GM04504 (cell line): Measurements from ENCODE around the gene METTL16.

Source experiments
- DNase-seq: peaks from one replicate; pipeline ENCODE4 v3.0.0-alpha.2; 2012; ENCODE audit warnings: low read depth

Gene METTL16

DNA sequence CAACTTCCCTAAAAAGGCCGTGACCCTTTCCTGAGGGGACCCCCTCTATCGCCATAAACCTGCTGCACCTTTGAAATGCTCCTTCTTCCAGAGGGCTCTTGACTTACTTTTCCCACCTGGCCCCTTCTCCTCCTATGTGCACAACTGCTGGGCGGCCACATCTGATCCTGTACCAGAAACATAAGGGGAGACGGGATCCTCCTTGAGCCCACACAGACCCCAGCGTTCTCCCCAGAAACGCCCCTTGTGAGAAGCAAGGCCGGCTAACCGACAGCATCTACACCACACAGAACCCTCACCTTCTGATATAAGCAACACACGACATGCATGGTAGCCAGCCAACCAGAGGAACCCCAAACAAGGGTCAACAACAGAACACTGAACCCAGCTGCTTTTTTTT is 96.6 kb downstream of the METTL16 start:
- no peak for DNase-seq

DNA sequence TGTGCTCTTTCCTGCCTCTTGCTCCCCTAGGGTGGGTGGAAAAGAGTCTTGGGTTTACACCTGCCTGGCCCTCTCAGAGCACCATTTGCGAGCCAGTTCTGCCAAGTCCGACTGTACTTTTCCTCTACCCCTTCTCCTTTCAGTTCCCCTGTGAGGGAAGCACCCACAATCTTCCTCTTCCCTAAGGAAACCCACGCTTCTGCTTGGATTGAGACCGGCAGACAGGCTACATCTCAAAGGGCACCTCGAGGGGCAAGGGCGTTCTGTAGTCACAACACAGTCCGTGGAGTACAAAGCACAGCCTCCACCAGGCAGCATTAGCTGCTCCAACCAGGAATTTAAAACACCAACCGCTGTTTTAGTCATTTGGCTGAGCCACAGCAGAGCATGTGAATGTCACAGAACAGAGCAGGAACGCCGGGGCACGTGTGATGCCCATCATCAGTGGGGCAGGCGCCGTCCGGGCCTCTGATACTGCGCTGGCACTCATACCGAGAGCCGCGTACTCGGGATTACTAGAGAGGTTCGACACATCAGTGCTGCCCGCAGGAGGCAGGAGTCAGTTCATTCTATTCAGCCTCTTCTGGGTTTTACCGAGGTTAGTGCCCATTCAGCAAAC is 97.1 kb downstream of the METTL16 start:
- no peak for DNase-seq

DNA sequence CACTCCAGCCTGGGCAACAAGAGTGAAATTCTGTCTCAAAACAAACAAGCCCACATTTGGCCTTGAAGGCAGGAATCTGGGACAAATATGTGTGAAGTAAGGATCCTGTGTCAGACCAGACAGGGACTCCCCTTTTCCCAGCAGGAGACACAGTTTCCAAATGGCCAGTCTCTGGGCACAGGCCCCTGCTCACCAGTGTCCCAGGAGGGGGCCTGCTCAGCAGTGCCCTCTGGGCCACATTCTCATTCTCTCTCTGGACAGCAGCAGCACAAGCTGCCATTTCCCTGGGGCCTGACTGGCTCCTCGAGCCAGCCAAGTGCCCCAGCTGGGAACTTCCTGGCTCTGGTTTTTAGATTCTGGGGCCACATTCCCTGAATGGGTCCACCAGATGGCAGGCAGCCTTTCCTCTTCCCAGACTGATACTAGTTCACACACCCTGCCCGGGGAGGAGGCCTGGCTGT is 99.1 kb downstream of the METTL16 start:
- peak; percentile 54 for DNase-seq

DNA sequence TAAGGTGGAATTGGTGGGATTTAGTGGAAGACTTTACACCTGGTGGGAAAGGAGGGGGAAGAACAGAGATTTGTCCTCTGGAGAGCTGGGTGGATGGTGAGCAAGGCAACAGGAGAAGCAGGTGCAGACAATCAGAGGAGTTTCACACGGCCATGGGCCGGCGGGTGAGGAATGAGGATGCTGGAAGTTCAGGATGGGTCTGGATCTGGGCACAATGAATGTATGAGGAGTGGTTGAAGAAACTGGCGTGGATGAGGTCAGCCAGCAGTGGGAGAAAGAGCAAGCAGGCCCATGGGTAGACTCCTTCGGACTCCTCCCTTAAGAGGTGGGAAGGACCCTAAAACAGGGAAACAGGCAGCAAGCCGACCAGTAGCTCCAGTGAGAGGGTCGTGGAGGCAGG is 100.7 kb downstream of the METTL16 start:
- DNase-seq, result no peak

DNA sequence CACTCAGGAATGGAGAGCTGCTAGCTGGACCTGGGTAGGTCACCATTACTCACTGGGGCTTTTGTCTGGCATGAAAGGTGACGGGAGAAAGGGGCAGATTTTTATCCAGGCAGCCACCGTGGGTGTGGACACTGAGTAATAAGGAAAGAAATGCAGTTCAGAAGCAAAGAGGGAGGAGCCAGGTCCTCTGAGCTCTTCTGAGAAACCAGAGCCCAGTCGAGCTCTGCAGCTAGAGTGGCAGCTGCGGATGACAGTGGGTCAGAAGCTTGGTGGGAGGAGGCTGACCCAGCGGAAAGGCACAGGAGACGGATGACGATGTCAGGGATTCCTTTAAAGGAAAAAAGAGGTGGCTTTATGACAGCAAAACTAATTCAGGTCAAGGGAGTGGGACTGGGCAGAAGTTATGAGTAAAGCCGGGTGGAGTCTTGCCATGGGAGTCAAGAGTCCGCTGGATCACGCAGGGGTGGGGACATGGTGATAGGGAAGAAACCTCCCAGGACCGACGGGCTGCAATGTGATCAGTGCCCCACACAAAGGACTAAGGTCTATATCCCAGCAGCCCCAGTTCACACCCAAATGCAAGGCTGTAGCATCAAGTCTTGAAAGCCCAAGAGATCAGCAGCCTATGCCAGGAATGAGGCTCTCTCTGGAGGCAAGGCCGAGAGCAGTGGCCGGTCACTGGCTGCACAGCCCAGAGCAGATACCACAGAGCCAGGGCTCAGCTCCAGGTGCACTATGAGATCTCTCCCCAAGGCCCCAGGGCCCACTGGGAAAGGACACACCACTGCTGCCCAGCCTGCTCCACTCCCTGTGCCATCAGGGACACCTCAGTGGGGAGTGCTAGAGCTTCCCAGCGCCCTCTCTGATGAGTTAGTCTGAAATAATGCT is 104.5 kb downstream of the METTL16 start:
- DNase-seq, result peak; percentile 84

DNA sequence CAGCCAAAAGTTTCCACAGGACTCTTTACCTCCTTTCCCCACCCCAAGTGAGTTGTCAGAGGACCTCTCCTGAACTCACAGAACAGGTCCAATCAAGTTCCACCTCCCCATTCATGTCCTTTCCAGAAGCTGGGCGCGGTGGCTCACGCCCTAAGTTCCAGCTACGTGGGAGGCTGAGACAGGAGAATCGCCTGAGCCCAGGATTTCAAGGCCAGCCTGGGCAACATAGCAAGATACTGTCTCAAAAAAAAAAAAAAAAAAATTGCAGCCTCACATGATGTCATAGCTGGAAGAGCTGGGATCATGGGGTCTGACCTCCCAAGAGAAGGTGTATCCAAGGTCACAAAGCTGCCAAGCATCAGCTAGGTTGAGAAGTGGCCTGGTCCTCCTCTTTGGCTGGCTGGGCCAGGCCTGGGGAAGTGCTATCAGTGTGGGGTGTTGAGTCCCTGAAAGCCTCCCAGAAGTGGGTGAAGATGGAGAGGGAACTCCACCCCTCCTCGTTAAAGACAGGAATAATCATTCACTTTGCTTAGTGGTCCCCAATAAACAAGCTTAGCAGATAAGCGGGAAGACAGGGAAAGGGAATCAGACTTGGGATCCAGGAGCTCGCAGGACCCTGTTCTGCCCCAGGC is 105.3 kb downstream of the METTL16 start:
- DNase-seq, result no peak

DNA sequence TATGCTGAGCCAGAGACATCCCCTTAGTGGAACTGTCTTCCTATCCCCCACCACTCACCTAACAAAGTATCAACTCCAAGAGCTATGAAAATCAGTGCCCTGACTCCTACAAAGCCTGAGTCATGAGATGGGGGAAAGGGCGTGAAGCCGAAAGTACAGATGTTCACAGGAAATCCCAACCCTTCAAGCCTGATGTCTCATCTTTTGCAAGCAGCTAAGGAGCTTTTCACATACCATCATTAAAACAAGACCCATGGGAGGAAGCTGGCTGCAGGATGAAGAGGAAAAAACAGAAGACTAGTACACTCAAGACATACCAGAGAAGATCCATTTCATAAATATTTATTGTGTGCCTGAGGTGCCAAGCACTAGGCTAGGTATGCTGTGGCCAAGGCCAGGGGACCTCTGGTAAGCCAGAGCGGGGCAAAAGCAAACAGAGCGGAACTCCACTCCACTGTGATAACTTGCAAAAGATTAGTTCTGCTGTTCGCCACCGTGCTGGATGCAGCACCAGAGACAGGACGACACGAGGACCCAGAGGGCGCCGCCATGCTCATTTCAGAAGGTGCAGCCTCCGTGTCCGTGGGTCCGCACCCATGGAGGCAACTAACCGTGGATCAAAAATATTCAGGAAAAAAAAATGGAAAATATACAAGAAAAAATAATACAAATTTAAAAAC is 106.3 kb downstream of the METTL16 start:
- peak; percentile 94 for DNase-seq

DNA sequence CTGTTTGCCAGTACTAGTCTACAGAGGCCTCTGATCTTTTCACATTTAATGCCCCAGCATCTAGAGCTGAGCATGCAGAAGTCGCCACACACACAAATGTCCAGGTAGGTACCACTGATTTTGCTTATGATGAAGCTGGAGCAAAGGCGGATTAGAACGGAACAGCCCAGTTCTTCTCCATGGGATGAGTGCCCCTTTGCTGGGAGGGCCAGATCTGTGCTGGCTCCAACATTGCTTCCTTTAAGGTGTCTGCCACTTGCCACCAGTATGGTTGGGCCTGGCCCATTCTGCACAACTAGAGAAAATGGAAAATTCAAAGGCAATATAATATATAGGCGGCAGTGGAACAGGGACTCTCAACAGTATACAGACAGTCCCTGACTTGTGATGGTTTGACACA is 108.6 kb downstream of the METTL16 start:
- no peak for DNase-seq

DNA sequence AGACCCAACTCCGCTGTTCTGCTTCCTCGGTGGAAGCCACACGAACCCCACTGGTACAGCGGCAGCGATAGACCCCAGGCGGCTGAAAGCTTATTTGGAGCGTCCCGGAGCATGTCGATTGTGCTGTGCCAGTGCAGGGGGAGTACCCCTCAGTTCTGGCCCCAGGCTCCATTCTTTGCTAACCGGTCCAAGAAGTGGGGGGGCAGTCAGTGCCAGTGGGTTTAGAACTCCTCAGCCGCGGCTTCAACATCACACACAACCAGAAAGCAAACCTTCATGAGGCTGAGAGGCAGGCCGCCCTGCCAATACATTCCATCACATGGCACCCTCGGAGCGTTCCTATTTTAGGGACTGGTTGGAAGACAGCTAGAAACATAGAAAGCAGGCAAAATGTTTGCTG is 109.1 kb downstream of the METTL16 start:
- no peak for DNase-seq

DNA sequence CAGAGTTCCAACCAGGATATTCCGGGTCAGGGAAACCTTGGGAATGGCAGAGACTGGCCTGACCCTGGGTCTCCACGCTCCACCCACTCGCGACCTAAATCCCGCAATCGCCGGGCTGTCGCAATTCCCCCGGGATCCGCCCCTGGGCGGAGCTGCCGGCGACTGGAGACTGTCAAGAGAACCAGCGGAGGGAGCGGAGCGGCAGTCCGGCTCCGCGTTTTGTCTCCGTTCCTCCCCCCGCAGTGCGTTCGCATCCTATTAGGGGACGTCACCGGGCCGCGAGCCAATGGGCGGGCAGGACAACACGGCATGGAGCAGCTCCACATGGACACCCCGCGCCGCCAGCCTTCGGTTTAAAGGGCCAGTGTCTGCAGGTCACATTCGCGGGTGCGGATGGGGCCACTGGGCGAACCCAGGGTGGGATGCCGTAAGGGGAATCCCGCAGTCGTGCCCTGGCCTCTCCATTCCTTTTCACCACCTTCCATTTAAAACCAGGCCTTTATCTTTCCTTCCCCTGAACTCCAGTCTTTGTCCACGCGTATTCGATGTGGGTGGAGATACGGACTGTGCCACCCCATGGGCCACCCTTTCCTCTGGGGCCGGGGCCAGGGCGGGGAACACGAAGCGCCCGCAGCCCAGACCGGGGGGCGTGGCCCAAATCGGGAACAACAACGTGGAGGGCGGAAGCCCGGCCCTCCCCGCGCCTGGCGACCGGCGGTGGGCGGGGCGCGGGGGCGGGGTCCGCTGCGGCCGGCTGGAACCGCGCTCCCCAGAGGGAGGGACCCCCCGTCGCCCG is 110.1 kb downstream of the METTL16 start:
- DNase-seq, result peak; percentile 99

DNA sequence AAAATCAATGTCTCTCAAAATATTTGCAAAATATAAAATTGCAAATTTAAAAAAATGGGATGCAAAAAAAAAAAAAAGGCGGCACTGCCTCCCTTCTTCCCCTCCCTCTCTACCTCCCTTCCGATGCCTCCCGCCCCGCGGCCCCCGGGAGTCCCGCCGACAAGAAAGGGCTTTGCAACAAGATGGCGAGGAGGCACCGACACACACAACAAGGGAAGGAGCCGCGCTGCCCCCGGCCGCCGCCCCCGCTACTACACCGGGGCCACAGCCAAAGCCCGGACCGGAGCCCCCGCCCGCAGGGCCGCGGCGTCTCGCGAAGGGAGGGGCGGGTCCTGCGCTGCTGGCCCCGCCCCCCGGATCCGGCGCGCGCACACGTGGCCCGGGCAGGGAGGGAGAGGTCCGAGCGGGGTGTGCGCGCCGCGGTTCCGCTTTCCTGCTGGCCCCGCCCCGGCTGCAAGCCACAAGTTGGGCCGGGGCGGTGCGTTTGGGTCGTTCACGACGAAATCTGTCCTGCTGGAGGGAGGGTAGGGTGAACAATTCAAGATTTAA is 110.7 kb downstream of the METTL16 start, which contains the start of gene MNT:
Gene MNT, minus strand, starts transcription at position 184 of the 549 bp plus-strand sequence. CDS start 348 bp downstream, outside the sequence.
- peak; percentile 92 for DNase-seq

DNA sequence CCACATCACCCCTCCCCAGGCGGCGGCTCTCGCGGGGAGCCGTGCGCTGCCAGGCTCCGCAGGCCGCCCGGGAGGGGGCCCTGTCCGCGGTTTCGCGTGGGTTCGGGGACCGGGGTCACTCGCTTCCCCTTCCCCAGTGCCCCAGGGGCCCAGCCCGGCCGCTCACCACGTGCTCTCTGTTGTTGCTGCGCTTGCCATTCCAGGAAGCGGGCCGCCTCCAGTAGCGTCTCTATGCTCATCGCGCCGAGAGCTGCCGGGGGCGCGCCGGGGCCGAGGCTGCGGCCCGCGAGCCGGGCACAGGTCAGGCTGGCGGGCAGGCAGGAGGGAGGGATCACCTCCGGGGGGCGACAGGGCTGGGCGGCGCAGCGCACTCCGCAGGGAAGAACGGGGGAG is 111.2 kb downstream of the METTL16 start:
- no peak for DNase-seq

DNA sequence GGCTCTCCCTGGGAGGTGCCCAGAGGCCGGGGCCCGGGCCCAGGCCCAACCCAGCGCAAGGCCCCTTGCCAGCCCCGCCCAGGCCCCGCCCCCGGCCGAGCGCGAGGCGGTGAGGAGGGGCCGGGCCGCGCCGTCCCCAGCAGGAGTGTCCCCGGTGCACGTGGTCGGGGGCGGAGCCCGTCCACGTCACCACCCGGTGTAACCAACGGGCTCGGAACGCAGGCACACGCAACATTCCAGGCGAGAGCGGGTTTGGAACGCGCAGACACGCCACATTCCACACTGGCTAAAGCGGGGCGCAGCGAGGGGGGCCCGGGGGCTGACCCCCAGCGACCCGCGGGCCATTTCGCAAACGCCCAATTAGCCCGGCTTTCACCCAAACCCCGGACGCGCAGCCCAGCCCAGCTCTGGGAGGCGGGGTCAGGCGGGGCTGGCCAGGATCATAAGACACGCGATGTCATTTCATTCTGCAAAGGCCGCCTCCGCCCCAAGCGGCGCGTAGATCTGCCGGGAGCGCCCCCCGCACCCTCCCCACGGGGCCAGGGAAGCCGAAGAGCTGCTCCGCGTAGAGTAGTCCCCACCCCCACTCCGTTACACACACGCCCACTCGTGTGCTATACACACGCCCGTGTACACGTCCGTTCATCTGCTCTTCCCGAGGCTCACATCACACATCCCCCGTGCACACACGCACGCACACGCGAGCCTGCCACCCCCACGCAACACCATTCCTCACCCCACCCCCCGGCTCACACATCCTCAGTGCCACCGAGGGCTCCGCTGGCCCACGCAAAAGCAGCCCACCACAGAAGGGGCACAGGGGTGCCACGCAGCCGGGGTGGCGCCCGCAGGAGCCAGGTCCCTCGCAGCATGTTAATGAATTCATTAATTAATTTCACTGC is 111.9 kb downstream of the METTL16 start:
- DNase-seq, result peak; percentile 96

DNA sequence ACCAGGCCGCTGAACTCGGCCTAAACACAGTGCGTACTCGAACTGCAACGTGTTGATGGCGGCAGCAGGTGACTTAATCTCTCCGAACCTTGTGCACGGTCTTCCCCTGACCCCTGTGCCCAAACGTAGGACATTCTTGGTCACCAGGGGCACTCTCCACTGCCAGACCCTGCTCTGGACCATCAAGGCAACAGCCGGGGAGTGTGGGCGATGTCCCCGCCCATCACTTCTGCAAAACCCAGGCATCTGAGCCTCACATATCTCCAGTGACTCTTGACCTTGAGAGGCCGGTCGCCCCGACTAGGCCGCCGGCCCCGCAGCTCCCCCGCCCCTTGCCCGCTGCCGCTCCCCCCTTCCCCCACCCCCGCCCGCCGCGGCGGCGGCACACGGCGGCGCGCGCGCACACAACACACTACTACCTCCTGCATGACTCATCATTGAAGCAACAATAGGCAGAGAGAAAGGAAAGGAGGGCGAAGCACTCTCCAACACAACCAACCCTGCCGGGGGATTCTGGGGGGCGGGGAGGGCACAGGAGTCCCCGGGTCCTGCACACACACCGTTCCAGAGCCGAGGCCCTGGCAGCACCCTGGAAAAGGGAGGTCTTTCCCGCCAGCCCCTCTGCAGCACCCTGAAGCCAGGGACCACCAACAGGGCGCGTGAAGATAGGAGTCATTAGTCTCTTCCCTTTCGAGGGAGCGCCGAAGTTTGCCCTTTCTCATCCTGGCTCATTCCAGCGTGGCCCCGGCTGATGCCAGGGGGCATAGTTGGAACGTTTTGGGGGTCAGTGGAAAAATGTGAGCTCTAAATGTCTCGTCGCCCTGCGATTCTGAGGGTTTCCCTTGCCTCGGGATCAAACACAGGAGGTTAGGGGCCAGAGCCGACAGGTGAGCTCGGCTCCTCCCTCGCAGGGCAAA is 112.8 kb downstream of the METTL16 start:
- DNase-seq, result peak; percentile 60

DNA sequence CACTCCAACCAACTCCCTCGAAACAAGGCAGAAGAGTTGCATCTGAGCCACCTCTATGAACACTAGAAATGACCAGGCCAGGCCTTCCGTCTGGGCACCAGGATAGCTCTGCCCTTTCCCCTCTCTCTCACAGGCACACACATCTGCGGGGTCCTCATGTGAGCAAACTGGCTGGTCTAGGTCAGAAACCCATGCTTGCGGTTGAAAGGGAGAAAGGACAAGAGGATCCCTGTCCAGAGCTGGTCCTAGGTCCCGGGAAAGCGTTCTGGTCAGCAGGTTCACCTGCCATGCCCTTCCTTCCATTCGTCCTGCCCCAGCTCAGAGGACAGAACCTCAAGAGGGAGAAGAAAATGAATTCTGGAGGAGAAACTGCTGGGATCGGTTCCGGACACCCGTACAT is 113.5 kb downstream of the METTL16 start:
- DNase-seq, result no peak

DNA sequence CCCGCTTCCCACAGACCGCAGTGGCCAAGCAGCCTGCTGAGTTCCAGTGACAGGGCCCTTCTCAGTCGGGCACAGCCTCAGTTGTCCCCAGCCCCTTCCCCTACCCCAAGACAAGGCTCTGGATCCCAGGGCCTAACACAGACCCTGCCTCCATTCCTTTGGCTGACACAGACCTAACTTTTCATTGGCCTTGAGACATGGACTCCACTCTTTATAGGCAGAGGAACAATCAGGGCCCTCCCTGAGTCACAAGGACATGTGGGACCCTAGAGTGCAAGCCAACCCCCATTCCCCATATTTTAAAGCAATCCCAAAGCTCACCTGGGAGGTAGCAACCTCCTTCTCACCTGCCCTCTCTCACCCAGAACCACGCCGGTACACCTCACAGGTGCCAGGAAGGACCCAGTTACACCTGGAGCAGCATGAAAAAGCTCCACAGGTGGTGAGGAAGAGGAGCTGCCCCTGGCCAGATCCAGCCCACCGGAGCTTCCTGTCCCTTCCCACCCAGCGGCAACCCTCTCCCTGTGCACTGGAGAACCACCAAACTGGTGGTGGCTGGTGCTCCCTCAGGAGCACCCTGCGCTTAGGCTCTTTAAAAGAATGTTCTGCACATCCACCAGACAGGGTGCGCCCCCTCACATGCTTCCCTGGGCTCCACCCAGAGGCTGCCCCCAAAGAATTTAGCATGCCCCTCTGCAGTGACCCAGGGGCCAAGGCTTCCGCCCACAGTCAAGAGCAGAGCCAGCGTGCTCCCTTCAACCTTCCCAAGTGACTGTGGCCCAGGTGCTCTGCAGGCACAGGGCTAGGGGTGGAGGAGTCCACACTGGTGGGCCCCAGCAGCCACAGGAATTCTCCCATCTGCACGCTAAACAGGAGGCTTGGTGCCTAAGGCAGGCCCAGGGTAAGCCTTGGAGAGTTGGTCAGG is 114.2 kb downstream of the METTL16 start:
- no peak for DNase-seq

DNA sequence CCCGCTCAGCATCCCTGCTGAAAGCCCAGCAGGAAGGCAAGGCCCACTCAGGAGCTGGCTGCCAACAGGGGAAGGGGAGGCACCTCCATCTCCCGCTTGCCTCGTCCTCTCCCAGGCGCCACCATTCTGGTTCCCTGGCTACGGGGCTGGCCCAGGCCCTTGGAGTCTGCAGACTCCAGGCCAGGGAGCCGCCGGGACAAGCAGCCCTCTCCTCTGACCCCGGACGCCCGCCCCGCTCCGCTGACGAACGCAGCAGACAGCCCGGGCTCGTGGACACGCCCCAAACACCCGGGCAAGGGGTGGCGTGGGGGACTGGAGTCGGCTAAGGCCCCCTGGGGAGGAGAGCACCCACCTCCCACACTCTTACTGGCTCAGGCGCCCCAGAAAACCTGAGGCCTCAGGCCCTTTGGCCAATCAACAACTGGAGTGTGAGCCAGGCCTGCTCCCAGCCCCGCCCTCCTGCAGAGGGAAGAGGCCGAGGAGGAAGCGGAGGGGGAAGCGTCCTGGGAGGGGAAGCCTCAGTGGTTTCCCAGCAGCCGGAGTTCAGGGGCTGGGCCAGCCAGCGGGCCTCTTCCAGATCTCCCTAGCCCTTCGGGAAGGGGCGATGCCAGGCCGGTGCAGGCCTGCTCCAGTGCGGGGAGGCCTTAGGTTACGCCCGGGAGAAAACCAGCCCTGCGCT is 115.0 kb downstream of the METTL16 start:
- peak; percentile 96 for DNase-seq
